Measurements from ENCODE around the gene SLC4A4. TPM values are rescaled to one million over a fixed set of nuclear protein-coding genes. Genes with fewer than 3 reads are reported as not detected.
A peak's percentile ranks its signal among the peaks of the same experiment; 100 is the strongest.

The SLC4A4 gene
- total RNA-seq: 24.6 TPM

DNA sequence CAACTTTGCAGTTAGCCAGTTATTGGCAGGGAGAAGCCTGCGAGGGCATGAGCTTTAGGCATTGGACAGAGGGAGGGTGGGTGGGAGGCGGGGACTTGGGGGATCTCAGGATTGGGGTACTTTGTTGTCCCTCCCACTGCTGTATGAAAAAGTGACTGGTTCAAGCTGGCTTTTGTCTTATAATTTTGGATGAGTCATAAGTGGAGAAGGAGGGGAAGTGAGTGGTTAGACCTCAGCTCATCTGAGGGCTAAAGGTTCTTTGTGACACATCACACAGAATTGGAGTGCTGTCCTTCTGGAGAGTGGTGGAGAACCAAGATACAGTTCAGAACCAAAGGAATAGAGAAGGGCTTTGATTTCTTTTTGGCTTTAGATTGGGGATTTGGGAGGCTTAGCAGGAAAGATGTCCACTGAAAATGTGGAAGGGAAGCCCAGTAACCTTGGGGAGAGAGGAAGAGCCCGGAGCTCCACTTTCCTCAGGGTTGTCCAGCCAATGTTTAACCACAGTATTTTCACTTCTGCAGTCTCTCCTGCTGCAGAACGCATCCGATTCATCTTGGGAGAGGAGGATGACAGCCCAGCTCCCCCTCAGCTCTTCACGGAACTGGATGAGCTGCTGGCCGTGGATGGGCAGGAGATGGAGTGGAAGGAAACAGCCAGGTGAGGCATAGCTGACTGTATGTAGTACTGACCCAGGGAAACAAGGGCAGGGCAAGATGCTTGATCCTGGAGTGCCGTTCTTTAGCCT lies at the start of gene SLC4A4:
Gene SLC4A4 (plus strand): TSS at position 175 of the 748 bp plus-strand sequence.
- no peak for DNase-seq (ENCODE audit: low spot score)

DNA sequence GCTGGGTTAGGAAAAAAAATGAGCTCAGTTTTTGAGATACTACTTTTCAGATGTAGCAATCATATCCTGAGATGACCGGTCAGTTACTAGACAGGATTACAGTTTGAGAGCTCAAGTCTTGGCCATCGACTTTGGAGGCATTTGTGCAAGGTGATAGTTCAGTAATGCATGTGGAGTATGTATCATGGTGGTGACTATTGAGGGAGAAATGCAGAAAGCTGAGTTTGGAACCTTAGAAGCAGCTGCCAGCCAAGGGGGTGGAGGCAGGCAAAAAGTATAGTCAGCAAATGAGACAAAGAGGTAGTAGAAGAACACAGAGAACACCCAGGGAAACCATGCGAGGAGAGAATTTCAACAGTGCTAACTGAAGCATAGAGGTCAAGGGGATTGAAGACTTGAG lies 48.7 kb upstream of the SLC4A4 start:
- DNase-seq (ENCODE audit: low spot score) (no peak), ATAC-seq (peak; percentile 27)

More for the DNA sequence above, at the start of gene SLC4A4:
- ATAC-seq: no peak

- DNase-seq (ENCODE audit: low spot score) (no peak), ATAC-seq (no peak)
These were observed 48.3 kb upstream of the SLC4A4 start for GRCh38 chr4:71290476-71290875.

- DNase-seq (ENCODE audit: low spot score): no peak
These were observed 46.6 kb upstream of the SLC4A4 start for GRCh38 chr4:71292228-71292627.

DNA sequence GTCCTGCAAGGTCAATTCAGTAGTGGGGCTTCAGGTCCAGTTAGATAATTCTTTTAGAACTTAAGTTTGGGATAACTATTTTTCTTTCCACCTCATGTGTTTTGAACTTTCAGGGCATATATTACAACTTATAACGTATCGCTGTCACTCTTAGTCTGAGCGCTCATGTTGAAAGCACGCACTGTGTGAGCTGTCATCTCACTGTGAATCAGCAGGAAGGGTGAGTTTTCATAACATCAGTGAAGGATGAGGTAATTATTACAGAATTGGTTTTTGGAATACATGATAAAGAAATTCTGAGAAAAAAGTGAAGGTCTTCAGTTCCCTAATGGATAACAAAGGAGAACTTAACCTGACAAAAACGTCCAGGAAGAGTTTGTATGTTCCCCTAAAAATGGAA lies 45.1 kb upstream of the SLC4A4 start:
- DNase-seq (ENCODE audit: low spot score) (no peak), ATAC-seq (no peak)

More at GRCh38 chr4:71292228-71292627, 46.6 kb upstream of the SLC4A4 start:
- ATAC-seq: no peak

GRCh38 chr4:71294301-71294700 lies 44.5 kb upstream of the SLC4A4 start:
- DNase-seq (ENCODE audit: low spot score) (no peak), ATAC-seq (no peak)

DNA sequence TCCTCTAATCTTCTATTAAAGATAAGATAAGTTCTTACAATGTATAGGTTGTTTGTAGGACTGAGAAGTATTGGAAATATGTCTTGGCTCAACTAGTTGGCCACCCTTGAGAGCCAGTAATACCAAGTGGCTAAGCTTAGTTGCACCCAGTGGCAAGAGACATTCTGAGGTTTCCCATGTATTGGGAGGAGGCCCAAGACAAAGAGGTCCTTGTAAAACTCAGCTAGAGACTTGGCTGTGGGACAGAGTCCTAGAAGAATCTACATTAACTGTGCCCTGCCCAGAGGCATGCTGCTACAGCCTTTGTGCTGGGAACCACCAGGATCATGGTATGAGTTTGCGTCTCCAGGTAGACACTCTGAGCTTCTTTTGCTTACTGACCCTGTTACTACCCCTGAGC lies 41.9 kb upstream of the SLC4A4 start:
- no peak for DNase-seq (ENCODE audit: low spot score)
- ATAC-seq: no peak

GRCh38 chr4:71300362-71300761 lies 38.5 kb upstream of the SLC4A4 start:
- DNase-seq (ENCODE audit: low spot score): no peak

GRCh38 chr4:71300964-71301363 lies 37.9 kb upstream of the SLC4A4 start:
- DNase-seq (ENCODE audit: low spot score): no peak

More at GRCh38 chr4:71300362-71300761, 38.5 kb upstream of the SLC4A4 start:
- ATAC-seq: no peak

GRCh38 chr4:71303287-71303686 lies 35.5 kb upstream of the SLC4A4 start:
- no peak for ATAC-seq
- no peak for DNase-seq (ENCODE audit: low spot score)

More at GRCh38 chr4:71300964-71301363, 37.9 kb upstream of the SLC4A4 start:
- peak; percentile 42 for ATAC-seq

GRCh38 chr4:71303850-71304249 lies 35.0 kb upstream of the SLC4A4 start:
- ATAC-seq: no peak

DNA sequence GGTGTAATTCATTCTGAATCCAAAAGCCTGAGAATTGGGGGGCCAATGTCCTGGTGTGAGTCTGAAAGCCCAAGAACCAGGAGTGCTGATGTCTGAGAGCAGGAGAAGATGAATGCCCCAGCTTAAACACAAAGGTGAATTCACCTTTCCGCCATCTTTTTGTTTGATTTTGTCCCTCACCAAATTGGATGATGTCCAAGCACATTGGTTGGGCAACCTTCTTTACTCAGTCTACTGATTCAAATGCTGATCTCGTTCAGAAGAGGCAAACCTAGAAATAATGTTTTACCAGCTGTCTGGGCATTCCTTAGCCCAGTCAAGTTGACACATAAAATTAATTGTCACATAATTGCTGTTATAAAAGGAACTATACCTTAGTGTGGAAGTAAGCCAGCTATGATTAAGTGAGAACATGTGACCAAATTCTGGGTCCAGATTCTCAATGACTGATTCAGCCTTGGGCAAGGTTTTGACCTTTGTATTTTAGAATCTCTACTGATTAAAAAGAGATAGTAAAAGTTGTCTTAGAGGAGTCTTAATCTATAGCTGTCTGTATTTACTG lies 34.5 kb upstream of the SLC4A4 start:
- DNase-seq (ENCODE audit: low spot score): no peak
- peak; percentile 54 for ATAC-seq

More at GRCh38 chr4:71303850-71304249, 35.0 kb upstream of the SLC4A4 start:
- DNase-seq (ENCODE audit: low spot score): no peak

DNA sequence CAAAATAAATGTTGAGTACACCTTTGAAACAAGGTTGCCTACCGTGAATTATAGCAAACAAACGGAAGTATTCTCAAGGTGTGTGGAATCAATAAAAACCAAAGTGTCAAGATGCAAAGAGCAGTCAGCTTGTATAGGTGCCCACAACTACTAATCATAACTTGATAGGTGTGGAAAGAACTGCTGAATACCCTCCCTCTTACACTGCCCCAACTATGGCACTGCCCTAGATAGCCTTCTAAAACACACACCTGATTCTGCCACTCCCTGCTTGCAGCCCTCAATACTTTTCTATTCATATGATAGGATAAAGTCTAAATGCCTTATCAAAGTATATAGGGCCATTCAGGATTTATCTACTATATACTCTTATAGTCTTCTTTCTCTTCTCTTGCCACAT lies 31.1 kb upstream of the SLC4A4 start:
- DNase-seq (ENCODE audit: low spot score): no peak

DNA sequence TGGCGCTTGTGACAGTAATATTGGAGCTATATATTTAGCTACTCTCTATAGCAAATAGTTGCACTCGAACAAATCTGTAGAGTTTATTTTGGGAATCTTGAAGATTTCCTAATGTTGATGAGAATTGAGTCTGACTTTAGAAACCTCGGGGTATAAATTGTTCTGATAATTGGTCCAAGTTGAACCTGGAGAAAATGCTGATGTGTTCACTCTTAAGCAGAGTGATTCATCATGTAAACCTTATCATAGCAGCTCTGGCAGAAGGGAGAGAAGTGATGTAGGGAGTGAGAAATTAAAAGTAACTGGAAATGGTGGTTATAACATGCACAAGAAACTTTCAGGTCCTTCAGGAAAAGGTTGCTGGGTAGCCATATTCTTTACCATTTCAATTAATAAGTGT lies 16.4 kb upstream of the SLC4A4 start:
- ATAC-seq (no peak), DNase-seq (ENCODE audit: low spot score) (no peak)

More for the DNA sequence above, 31.1 kb upstream of the SLC4A4 start:
- ATAC-seq: no peak

GRCh38 chr4:71333368-71333767 lies 5.5 kb upstream of the SLC4A4 start:
- ATAC-seq: peak; percentile 81
- DNase-seq (ENCODE audit: low spot score): no peak

- peak; percentile 16 for ATAC-seq
- DNase-seq (ENCODE audit: low spot score): no peak
These were observed 4.9 kb upstream of the SLC4A4 start for GRCh38 chr4:71333960-71334359.

DNA sequence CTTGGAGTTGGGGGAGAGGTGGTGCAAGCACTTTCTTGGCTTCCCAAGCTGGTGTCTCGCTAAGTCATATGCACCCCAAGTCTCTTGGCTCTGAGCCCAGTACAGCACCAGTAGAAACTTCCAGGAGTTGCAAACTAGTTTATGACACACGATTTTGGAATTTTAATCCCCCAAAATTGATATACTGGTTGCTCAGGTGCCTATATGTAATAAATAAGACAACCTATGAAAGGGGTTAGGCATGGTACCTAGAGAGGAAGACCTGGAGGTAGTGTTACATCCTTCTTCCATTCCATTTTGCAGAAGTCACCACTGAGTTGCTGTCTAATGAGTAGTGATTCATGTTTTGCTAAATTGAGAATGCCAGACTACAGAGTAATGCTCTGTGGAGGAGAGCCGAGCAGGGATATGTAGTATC lies 4.3 kb upstream of the SLC4A4 start:
- no peak for DNase-seq (ENCODE audit: low spot score)
- ATAC-seq: no peak

DNA sequence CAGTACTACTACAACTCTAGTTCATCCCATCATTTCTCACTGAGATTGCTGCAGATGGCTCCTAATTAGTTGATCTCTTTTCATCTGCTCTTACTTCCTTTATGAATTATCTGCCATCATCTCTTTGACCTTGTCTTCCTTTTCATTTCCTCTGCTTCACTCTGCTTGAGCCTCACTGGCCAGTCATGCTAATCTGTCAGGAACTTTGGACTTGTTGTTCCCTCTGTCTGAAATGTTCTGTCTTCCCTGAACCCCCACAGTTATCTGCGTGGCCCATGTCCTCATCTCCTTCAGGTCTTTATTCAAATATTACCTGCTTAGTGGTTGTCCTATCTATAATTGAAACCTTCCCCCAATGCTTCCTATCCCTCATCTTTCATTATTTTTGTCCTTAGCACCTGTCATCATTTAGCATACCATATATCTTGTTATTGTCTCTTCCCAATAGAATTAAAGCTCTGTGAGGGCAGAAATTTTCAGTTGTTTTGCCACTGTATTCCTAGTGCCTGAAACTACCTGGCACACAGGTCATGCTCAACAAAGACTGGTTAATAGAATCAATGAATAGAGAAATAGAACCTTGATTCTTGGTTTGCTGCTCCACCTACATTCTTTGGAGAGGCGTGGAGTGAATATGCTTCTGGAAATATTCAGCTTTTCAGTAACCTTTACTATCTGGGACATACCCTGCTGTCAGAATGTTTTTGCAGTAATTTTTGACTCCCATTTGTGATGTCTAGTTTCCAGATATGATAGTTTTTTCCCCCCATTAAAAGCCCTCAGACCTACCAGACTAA lies 5.0 kb downstream of the SLC4A4 start:
- ATAC-seq (no peak), DNase-seq (ENCODE audit: low spot score) (no peak)

DNA sequence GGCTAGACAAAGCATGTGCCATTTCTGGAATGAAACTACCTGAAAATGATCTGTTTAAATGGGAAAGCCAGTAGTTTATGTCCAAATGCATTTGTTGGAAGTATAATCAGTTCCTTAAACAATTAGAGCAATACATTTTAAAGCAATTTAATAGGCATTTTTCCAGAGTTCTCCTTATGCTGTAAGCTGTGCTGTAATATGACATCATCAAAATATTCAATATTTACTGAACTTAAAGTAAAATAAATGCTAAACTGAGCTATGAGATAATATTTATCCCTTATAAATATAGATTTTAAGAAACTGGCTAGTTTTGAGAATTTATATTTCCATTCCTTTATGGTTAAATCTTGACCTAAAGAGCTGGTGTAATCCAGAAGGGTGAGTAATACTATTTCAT lies 7.9 kb downstream of the SLC4A4 start:
- ATAC-seq (no peak), DNase-seq (ENCODE audit: low spot score) (no peak)

- no peak for ATAC-seq
- no peak for DNase-seq (ENCODE audit: low spot score)
These were observed 9.8 kb downstream of the SLC4A4 start for GRCh38 chr4:71348586-71348985.

GRCh38 chr4:71355045-71355444 lies 16.2 kb downstream of the SLC4A4 start:
- DNase-seq (ENCODE audit: low spot score) (no peak), ATAC-seq (no peak)

- no peak for ATAC-seq
These were observed 17.2 kb downstream of the SLC4A4 start for GRCh38 chr4:71355971-71356370.

More at GRCh38 chr4:71355971-71356370, 17.2 kb downstream of the SLC4A4 start:
- DNase-seq (ENCODE audit: low spot score): no peak

Measured in left lobe of liver (tissue), 2 donors.